NCI-H2029 (cell line): ENCODE measurements around the gene ATL3.
A peak's percentile ranks its signal among the peaks of the same experiment; 100 is the strongest.
"Not testable (repeated sequence)": the region's sequence is repeated elsewhere in the genome, so short reads cannot be mapped to it uniquely, and the experiment has no call there.

Experiments
- DNase-seq: peaks from one replicate; lab custom pipeline; 2025; lab: John Stamatoyannopoulos, UW

The ATL3 gene

DNA sequence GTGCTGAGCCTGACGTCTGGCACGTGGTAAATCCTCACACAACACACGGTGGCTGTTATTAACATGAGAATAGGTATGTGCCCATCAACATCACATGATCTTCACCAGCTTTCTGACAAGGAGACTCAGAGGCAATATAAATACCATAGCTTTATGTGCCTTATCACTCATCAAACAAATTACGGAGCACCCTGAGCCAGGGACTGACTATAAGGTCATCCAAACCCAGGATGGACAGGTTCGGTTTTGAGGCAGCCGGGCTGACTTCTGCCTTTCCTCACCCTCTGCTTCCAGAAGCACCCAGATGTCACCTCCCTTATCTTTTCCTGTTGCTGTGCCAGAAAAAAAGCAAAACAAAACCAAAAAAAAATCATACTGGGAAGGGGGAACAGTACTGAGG, 51.2 kb downstream of the ATL3 start:
- no peak for DNase-seq

DNA sequence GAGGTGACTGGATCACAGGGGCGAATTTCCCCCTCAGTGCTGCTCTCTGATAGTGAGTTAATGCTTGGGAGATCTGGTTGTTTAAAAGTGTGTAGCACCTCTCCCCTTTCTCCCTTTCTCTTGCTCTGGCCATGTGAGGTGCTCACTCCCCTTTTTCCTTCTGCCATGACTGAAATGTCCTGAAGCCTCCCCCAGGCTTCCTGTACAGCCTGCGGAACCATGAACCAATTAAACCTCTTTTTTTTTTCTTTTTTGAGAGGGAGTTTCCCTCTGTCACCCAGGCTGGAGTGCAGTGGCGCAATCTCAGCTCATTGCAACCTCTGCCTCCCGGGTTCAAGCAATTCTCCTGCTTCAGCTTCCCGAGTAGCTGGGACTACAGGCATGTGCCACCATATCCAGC, 53.5 kb downstream of the ATL3 start:
- not testable (repeated sequence) for DNase-seq

GRCh38 chr11:63616953-63617352, 54.2 kb downstream of the ATL3 start:
- no peak for DNase-seq

GRCh38 chr11:63614136-63614671, 57.0 kb downstream of the ATL3 start, which contains the start of gene PLAAT3:
Gene PLAAT3 (minus strand): TSS chr11:63614433. CDS start chr11:63614014, 419 bp downstream.
- peak; percentile 30 for DNase-seq

GRCh38 chr11:63613517-63614135, 57.5 kb downstream of the ATL3 start:
- DNase-seq = no peak

- DNase-seq = no peak
Observed at GRCh38 chr11:63612181-63612580, 59.0 kb downstream of the ATL3 start.

GRCh38 chr11:63611395-63611747, 59.8 kb downstream of the ATL3 start:
- DNase-seq = no peak

GRCh38 chr11:63610604-63611394, 60.4 kb downstream of the ATL3 start:
- no peak for DNase-seq

- DNase-seq = no peak
Observed at GRCh38 chr11:63609971-63610580, 61.1 kb downstream of the ATL3 start.

- DNase-seq = no peak
Observed at GRCh38 chr11:63609536-63609935, 61.6 kb downstream of the ATL3 start.

DNA sequence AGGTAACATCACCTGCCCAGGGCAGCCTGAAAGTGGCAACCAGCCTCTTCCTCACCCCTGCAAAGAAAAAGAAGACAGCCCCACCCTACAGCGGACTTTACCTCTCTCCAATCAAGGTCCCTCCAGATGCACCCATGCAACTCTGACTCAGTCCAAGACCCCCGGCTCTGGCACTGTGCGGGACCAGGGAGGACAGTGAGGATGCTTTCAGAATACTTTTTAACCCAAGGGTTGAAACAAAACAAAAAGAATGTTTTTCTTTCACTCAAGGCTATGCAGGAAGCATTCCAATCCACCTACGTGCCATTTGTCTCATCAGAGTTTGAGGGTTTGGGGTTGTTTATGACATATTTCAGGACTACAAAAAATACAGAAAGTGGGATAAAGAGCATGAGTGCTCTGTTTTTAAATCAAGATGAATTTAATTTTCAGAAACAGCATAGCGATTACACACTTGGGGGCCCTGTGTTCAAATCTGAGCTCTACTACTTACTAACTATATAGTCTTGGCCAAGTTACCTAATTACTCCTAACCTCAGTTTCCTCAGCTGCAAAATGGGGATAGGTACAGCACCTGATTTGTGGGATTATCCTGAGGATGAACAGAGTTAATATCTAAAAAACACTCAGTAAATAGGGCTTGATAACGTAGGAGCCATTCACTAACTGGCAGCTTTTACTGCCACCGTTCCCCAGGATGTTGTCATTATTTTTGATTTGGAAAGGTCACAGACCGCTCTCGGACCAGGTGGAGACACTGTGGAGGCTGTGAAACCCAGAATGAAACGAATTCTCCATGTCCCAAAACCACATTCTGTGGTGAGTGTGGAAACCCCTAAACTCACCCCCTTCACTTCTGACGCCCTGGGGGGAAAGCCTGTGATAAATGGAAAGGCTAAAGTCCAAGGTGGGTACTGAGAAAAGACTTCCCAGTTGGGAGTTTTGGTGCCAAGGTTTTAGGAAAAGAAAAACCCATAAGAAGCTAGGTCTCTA, 62.5 kb downstream of the ATL3 start:
- no peak for DNase-seq

DNA sequence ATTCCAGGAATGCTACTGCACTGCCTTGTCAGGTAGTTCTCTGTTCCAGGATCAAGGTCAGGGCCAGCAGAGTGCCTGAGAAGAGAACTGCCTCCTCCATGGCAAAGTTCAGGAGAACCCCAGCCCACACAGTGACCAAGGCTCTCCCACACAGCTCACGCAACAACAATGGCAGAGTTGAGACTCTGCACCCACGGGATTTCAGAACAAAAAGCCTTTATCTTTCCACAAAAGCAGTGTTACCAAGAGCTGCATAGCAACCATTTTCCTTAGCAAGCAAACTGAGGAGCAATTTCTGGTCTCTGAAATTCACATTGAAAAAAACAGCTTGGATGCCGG, 68.0 kb downstream of the ATL3 start:
- no peak for DNase-seq

GRCh38 chr11:63602290-63603179, 68.6 kb downstream of the ATL3 start:
- DNase-seq = not testable (repeated sequence)

DNA sequence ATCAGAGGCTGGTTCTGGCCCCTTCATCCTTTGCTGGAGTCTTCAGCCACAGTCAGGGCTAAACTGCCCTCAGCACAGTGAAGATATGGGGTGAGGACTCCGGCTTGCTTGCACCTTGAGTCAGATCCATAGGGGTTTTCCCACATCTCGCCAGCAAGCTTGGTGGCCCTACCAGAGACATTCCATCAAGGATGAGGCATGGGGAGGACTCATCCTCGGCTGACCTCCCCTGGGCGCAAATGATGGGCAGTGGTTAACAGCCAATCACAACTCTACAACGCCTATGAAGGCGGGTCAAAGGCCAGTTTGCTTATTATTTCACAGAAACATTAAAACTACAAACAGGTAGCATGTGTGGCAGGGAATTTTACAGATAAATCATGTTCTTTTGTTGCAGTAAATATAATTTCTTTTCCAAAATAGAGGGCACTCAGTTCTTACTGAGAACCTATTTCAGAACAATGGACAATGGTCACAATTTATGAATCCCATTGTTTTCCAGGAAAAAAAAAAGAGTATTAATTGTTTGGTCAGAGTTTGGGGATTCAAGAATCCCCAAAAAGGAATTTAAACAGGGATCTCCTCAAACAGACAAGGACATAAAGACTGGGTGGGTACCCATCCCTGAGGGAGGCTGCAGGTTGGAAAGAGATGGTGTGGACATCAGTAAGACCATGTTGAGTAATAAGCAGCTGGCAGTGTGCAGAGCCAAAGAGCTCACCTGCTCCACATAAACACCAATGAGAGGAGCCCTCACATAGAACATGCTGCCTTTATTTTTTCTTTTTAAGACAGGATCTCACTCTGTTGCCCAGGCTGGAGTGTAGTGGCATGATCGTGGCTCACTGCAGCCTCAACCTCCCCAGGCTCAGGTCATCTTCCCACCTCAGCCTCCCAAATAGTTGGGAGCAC, 71.7 kb downstream of the ATL3 start:
- DNase-seq = no peak

- DNase-seq = no peak
Observed at GRCh38 chr11:63598556-63598955, 72.6 kb downstream of the ATL3 start.

DNA sequence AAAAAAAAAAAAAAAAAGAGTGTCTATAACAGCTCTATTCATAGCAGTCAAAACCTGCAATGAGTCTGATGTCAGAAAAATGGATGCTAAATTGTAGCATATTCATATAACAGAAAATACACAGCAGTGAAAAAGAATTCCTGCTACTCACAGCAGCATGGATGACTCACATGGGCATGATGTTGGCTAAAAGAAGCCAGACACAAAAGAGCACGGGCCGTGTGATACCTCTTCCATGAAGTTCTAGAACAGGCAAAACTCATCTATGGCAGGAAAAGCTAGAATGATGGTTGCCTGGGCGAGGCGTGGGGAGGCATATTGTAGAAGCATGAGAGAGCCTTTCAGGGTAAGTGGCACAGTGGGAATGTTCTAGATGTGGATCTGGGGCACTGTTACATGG, 75.9 kb downstream of the ATL3 start:
- no peak for DNase-seq

- no peak for DNase-seq
Observed at GRCh38 chr11:63592975-63593395, 78.2 kb downstream of the ATL3 start.

- DNase-seq = no peak
Observed at GRCh38 chr11:63590024-63590788, 81.0 kb downstream of the ATL3 start.

DNA sequence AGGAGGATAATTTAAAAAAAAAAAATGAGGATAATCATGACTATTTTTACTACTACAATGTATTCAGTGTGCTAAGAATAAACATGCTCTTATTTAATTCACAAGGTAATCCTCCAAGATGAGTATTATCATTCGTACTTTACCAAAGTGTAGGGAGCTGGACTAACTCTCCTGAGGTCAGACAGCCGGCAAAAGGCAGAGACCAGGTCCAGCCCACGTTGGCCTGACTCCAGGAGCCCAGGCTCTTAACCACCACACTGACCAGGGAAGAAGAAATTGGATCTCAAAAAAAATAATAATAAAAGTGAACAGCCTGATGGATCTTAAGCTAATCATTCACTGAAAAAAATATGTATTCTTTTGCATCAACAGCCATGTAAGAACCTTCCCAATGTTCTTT, 82.2 kb downstream of the ATL3 start:
- no peak for DNase-seq
